HepG2 (cell line): ENCODE results near the gene METAP1D. TPM values are rescaled to one million over a fixed set of nuclear protein-coding genes. Genes with fewer than 3 reads are reported as not detected.

ENCODE experiments used
- DRAP1 ChIP-seq: IDR thresholded peaks from 2 replicates; pipeline ENCODE4 v1.6.1; 2016; ENCODE audit warnings: missing genetic modification reagents, missing compliant biosample characterization
- JUNB ChIP-seq: sonication (generic); formaldehyde crosslinking; IDR thresholded peaks from 2 replicates; pipeline ENCODE4 v1.8.0; 2022; ENCODE audit warnings: missing genetic modification reagents, mild to moderate bottlenecking, borderline replicate concordance
- KLF16 ChIP-seq, 2 experiments: sonication (generic) in 1 of 2; formaldehyde crosslinking in 1 of 2; IDR thresholded peaks; 2 replicates each; pipeline versions ENCODE4 v1.6.1 to v1.8.0; 2016 to 2023; ENCODE audit warnings: missing genetic modification reagents in 2 of 2, missing compliant biosample characterization in 1 of 2
- PCBP1 ChIP-seq: fragments of 200-400 bp; formaldehyde crosslinking; IDR thresholded peaks from 2 replicates; pipeline ENCODE4 v1.6.1; 2017; ENCODE audit warnings: mild to moderate bottlenecking, low read depth, low read length, borderline replicate concordance
- PRDM10 ChIP-seq: sonication (generic); formaldehyde crosslinking; IDR thresholded peaks from 2 replicates; pipeline ENCODE4 v1.4.0; 2020; ENCODE audit warnings: low read depth, missing genetic modification reagents
- TGIF2 ChIP-seq: IDR thresholded peaks from 2 replicates; pipeline ENCODE4 v1.6.1; 2016; ENCODE audit warnings: control low read depth, missing compliant biosample characterization
- ZBTB46 ChIP-seq: sonication (generic); formaldehyde crosslinking; IDR thresholded peaks from 2 replicates; pipeline ENCODE4 v1.4.0; 2020; ENCODE audit warnings: mild to moderate bottlenecking, missing genetic modification reagents, borderline replicate concordance
- ZNF24 ChIP-seq: fragments of 450-650 bp; IDR thresholded peaks from 2 replicates; pipeline ENCODE4 v1.6.1; 2017; ENCODE audit warnings: antibody characterized with exemption, mild to moderate bottlenecking
- ZNF333 ChIP-seq: sonication (generic); formaldehyde crosslinking; IDR thresholded peaks from 2 replicates; pipeline ENCODE4 v1.4.0; 2020; ENCODE audit warnings: mild to moderate bottlenecking, missing genetic modification reagents, borderline replicate concordance
- ZNF512B ChIP-seq: sonication (generic); formaldehyde crosslinking; IDR thresholded peaks from 2 replicates; pipeline ENCODE4 v1.5.1; 2020; ENCODE audit warnings: missing genetic modification reagents, mild to moderate bottlenecking, borderline replicate concordance
- ZNF562 ChIP-seq: sonication (generic); formaldehyde crosslinking; IDR thresholded peaks from 2 replicates; pipeline ENCODE4 v1.8.0; 2022; ENCODE audit warnings: missing genetic modification reagents, borderline replicate concordance
- ZNF720 ChIP-seq: sonication (generic); formaldehyde crosslinking; IDR thresholded peaks from 2 replicates; pipeline ENCODE4 v1.4.0; 2020; ENCODE audit warnings: missing genetic modification reagents
- ZNF850 ChIP-seq: sonication (generic); formaldehyde crosslinking; conservative IDR thresholded peaks from 2 replicates; pipeline ENCODE4 v1.9.0; 2021; ENCODE audit warnings: mild to moderate bottlenecking, missing genetic modification reagents
- polyA plus RNA-seq, 8 experiments: library from polyadenylated mRNA; depleted of rRNA in 3 of 8; stranded (reverse) in 7 of 8; unstranded in 1 of 8; fragments of >200 nt; fragmentation: Illumina TruSeq in 4 of 8; extraction: Trizol in 4 of 8; gene quantifications; 2 replicates each; pipeline versions ENCODE4 v1.2.1 to v1.2.3, GENCODE V29; 2011 to 2016; ENCODE audit warnings: low read depth in 4 of 8, missing spikeins in 1 of 8, mixed read lengths in 1 of 8; ENCODE audit not compliant: insufficient read depth in 1 of 8
- total RNA-seq, 5 experiments: library from RNA; depleted of rRNA; stranded (reverse); fragments of >200 nt; fragmentation: Illumina TruSeq; extraction: Trizol; gene quantifications; 2 replicates each; pipeline ENCODE4 v1.2.3, GENCODE V29; 2016; ENCODE audit warnings: low read depth in 1 of 5
- TF ChIP-seq, protein P1 (sequence below): sonication (generic); formaldehyde crosslinking; IDR thresholded peaks from 2 replicates; pipeline ENCODE4 v1.8.0; 2022; ENCODE audit warnings: low read depth, missing genetic modification reagents
- TF ChIP-seq, protein P2 (sequence below): conservative IDR thresholded peaks from 2 replicates; pipeline ENCODE4 v1.6.1; 2018; ENCODE audit warnings: missing genetic modification reagents

Gene METAP1D
- total and polyA plus RNA-seq, 2 of the 13 experiments (the other 11 are each of a cell fraction or from before 2014, with no cell fraction given) = 14.7 to 21.6 TPM

- TF ChIP-seq ZNF512B (CRISPR knock-in tag) = 0 out of 2 replicates have a peak, but pooled peaks have one; percentile 52
- peak; percentile 73; the same call in 1 of the 2 replicates for TF ChIP-seq PRDM10
- no peak for TF ChIP-seq ZNF850 (CRISPR knock-in tag)
- TF ChIP-seq TGIF2 (CRISPR knock-in tag) = peak; percentile 97
- TF ChIP-seq JUNB (CRISPR knock-in tag) = peak; percentile 66; the same call in 1 of the 2 replicates
- TF ChIP-seq ZNF24 = no peak
- TF ChIP-seq KLF16 (CRISPR knock-in tag; IDR thresholded peaks at IDR 0.05) = peak; percentile 75 to 97; a peak in 2 of 4 replicates
- peak; percentile 56; the same call in 1 of the 2 replicates for TF ChIP-seq ZBTB46 (CRISPR knock-in tag)
- peak; percentile 70 for TF ChIP-seq ZNF562 (CRISPR knock-in tag)
- no peak for TF ChIP-seq PCBP1
- TF ChIP-seq, protein P1, sequence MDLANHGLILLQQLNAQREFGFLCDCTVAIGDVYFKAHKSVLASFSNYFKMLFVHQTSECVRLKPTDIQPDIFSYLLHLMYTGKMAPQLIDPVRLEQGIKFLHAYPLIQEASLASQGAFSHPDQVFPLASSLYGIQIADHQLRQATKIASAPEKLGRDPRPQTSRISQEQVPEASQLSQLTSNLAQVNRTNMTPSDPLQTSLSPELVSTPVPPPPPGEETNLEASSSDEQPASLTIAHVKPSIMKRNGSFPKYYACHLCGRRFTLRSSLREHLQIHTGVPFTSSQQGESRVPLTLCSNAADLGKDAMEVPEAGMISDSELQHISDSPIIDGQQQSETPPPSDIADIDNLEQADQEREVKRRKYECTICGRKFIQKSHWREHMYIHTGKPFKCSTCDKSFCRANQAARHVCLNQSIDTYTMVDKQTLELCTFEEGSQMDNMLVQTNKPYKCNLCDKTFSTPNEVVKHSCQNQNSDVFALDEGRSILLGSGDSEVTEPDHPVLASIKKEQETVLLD (CRISPR knock-in tag) = peak; percentile 73; the same call in 1 of the 2 replicates
- TF ChIP-seq ZNF333 = peak; percentile 99
- TF ChIP-seq DRAP1 = peak; percentile 78; the same call in 1 of the 2 replicates
- TF ChIP-seq, protein P2, sequence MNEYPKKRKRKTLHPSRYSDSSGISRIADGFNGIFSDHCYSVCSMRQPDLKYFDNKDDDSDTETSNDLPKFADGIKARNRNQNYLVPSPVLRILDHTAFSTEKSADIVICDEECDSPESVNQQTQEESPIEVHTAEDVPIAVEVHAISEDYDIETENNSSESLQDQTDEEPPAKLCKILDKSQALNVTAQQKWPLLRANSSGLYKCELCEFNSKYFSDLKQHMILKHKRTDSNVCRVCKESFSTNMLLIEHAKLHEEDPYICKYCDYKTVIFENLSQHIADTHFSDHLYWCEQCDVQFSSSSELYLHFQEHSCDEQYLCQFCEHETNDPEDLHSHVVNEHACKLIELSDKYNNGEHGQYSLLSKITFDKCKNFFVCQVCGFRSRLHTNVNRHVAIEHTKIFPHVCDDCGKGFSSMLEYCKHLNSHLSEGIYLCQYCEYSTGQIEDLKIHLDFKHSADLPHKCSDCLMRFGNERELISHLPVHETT (CRISPR knock-in tag) = peak; percentile 87
- TF ChIP-seq ZNF720 = 0 out of 2 replicates have a peak, but pooled peaks have one; percentile 66
Observed at GRCh38 chr2:171999604-172000469, at the start of gene METAP1D (continued).
